Activated CD4-positive, alpha-beta T cell treated with anti-CD3 and anti-CD28 coated beads, Interleukin-2, amount 50 U/mL, for 1 hour (primary cell): ENCODE measurements around the gene MYO7B.

Experiments
- DNase-seq: peaks from one replicate; pipeline ENCODE4 v3.0.0-alpha.2; 2020

Gene MYO7B

DNA sequence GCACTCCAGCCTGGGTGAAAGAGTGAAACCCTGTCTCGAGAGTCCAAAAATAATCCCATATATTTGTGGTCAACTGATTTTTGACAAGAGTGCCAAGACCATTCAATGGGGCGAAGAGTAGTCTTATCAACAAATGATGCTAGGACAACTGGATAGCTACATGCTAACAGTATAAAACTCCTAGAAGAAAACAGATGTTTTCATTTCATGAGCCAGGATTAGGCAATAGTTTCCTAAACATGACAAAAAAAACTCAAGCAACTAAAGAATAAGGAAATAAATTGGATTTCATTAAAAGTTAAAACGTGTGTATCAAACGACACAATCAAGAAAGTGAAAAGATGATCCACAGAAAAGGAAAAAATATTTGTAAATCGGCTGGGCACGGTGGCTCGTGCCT, 133.6 kb downstream of the MYO7B start:
- no peak for DNase-seq

DNA sequence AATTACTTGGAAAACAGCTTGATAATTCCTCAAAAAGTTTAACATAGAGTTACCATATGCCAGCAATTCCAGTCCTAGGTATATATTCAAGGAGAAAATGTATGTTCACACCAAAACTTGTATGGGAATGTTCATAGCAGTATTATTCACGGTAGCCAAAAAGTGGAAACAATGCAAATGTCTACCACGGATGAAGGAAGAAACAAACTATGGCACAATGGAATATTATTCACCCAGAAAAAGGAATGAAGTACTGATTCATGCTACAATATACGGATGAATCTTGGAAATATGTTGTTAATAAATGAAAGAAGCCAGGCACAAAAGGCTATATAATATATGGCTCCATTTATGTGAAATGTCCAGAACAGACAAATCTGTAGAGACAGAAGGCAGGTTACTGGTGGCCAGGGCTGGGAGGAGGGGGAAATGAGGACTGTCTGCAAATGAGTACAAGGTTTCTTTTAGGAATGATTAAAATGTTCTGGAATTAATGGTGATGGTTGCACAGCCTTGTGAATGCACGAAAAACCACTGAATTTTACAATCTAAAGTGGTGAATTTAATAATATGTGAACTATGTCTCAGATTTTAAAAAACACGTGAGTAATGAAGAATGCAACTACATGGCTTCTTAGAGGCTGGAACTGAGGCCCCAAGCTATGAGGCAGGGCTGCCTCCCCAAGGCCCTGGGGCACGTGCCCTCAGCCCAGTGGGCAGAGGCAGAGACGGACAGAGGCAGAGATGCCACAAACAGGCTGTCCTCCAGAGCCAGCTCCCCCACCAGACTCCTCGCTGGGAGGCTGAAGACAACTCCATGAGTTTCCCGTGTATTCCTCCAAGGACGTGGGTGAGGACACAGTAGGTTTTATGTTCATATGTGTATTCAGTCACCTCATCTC, 134.8 kb downstream of the MYO7B start:
- DNase-seq, result no peak

DNA sequence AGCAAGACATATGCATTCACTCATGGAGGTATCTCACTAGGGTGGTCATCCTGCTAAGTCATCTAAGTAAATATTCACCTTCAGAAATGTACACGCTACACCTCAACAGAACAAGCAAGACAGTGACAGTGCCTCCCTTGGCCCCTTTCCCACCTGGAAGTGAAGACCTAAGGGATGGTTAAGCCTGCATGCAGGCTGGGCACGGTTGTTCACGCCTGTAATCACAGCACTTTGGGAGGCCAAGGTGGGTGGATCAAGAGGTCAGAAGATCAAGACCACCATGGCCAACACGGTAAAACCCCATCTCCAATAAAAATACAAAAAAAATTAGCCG, 135.4 kb downstream of the MYO7B start:
- DNase-seq, result no peak

DNA sequence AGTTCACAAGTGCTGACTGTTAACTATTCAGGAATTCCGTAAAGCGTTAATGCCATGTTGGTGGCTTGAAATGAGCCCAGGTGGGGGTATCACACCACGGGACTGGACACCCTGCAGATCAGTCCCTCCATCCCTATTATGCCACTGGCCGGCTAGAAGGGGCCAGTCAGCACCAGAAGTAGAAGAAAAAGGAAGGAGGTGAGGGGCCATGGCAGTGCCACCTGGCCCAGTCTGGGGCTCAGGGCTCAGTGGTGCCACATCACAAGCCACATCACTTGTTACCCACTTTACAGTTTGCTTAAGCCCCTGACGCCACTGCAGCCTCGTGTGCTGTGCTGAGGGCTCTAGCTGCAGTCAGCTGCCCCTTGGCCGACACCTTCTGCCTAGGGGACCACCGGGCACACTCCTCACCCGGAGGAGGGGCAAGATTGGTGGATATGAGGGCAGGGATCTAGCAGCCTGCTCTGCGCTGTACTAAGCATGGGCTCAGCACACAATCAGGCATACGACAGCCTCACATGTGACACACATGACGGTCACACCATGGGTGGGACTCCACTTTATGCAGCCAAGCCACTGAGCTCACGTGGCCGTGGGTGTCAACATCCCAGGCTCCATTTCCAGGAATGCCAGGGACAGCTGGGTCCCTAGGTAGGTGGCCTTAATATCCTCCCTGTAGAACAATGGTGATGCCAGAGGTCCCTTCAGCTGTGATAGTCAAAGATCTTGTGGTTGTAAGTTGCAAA, 136.2 kb downstream of the MYO7B start:
- no peak for DNase-seq

DNA sequence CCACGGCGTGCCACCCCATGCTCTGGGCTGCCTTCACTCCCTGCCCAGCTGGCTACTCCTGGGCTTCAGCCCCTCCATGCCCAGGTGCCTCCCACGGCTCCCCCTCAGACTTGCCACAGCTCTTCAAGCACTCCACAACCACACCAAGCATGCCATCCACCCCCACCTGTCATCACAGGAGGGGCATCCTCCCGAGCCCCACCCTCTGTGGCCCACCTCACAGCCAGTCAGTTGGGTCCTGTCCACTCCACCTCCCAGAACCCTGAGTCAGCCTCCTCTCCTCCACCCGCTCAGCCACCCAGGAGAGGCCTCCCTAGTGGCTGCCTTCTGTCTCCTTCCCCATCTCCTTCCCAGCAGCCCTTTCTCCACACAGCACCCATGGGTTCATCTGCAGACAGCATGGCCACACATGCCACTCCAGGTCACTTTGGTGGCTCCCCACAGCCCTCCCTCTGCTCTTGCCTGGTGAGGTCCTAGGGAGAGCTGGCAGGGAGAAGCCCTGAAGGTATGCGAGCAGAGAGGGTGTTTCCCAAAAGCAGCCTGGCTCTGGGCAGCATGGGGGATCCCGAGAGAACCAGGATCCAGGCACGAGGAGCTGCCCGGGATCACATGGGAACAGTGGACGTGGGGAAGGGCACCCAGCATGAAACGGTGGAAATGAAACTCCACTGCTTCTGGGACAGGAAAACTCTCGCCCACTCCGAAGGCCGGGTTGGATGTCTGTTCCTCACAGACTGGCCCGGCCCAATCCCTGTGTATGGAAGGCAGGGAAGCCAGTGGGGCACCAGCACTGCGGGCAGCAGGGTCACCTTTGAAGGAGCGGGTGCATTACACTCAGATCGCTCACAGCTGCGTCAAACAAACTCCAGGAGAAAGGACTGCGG, 137.1 kb downstream of the MYO7B start:
- DNase-seq, result no peak

DNA sequence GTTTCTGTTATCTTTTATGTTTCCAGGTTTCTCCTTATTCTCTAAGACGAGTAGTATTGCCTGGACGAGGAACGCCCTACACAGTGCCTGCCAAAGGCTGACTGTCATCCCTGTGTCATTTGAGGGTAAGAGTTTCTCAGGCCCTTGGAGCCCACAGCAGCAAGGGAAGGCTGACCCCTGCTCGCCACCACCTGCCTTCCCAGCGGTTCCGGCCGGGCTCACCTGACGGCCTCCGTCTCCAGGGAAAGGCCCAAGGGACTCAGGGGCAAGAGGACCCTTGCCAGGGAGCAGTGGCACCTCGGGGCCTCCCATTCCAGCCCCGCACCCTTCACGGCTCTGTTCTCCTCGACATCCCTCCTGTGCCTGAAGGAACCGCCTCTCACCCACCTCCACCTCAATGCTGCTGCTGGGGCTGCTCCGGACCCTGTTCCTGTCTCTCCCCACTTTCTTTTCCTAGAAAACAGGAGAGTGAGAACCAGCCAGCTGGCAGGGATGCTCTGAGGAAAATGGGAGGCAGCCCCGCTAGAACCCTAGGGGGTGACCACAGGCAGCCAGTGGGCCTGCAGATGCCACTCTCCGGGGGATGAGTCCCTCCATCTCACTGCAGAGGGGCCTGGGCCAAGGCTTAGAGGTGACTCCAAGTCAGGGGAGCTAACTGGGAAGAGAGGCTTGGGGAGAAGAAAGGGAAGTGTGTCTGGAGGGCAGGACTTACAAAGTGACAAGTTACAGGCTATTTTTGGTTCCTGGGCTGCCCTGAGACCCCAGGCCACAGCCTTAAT, 138.0 kb downstream of the MYO7B start:
- no peak for DNase-seq

DNA sequence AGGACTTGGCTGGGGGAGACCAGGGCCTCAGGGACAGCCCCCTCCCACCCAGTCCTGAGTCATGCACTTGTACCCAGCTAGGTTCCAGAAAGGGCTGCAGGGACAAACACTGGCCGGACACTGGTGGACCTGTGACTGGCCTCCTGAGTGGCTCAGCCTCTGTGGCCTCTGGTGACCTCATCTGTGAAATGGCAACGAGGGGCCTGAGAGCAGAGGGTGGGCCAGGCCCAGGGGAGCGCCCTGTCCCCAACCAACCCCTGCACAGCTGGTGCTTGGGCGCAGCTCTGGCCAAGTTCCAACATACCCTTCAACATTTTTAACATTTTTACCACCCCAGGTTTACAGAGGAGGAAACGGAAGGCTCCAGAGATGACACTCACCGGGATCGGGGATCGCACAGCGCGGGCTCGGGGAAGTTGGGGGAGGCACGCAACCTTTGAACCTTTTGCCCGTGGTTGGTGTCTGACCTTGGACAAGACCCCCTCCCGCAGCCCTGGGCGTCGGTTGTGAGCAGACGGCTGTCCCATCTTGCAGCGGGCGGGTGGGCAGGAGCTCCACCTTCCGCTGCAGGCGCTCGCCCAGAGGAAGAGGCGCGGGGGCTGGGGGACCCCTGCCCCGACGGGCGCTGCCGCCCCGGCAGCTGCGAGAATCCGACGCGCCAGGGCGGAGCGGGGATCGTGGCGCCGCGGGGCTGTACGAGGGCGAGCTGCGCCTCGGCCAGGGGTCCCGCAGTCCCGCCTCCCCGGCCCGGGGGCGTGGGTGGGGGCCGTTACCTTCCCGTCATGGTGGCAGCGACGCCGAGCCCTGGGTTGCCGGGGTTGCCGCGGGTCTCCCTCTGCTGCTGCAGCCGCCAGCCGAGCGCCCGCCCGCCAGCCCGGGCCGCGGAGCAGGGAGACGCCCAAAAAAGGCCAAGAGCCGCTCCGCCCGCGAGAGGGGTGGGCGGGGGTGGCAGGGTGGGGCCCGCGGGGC, 139.0 kb downstream of the MYO7B start:
- DNase-seq, result no peak

DNA sequence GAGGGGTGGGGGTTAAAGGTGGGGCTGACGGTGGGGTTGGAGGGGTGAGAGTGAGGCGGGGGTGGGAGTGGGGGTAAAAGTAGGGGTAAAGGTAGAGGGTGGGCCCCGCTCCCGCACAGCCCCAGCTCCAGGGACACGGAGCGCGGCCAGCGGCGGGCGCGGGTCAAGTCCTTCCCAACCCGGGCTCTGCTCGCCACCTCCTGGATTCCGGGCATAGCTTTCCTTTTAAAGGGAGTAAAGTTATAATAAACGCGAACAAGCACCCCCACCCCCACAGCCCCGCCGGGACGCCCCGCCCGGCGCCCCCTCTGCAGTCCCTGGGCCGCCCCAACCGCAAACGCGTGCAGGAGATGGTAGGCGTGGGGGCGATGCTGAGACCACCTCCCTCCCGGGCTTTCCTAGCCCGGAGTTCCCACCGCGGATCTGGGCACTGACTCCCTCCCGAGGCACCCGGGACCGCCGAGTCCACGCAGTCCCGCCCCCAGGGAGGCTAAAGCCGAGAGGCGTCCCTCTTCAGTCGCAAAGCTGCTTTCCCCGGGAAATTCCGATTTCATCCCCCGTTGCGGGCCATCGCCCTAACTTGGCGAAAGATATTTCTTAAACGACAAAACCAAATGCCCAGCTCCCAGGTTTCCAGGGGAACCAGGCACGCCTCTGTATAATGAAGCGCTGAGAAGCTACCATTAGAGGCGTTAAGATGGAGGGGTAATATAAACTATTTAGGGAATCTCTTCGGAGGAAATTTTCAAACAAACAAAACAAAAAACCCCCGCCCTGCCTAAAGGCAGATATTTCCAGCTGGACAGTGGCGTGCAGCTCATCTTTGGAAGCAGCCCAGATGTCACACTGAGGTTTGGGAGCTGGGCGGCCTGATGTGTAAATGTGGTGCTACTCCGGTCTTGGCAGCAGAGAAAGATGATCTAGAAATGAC, 140.1 kb downstream of the MYO7B start, which contains the start of gene LIMS2:
TSS of gene LIMS2 (minus strand) at position 200 of the 931 bp plus-strand sequence. CDS start 506 bp downstream, outside the sequence.
- no peak for DNase-seq

DNA sequence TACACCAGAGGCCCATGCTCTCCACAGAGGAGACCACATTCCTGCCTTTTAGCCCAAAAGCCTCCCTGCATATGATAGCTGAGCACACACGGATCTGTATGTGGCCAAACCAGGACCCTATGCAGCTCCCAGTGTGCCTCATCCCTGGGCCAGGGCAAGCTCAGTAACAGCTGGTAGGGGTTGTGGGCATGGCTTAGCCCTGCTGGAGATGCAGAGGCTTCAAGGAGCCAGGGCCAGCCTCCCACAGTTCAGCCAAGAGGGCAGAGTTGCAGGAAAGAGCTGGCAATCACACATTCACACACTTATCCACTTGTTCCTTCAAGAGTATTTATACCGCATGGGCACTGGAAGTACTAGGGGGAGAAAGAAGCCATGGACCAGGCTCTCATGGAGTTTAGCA, 141.4 kb downstream of the MYO7B start:
- no peak for DNase-seq

DNA sequence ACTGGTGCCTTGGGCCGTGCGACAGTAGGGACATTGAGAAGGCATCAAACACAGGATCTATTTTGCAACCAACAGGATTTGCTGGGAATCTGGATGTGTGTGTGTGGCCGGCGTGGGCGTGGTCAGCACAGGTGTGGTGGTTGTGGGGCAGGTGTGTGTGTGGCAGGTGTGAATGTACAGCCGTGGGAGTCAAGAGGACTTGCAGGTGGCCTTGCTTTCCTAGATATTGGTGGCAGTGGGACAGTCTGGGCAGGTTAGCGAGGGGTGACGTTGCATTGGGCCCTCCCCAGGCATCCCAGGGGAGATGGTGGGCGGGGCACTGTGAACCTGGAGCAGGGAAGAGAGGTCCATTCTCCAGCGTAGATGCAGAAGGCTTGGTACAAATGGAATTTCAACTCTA, 143.0 kb downstream of the MYO7B start:
- DNase-seq, result no peak

DNA sequence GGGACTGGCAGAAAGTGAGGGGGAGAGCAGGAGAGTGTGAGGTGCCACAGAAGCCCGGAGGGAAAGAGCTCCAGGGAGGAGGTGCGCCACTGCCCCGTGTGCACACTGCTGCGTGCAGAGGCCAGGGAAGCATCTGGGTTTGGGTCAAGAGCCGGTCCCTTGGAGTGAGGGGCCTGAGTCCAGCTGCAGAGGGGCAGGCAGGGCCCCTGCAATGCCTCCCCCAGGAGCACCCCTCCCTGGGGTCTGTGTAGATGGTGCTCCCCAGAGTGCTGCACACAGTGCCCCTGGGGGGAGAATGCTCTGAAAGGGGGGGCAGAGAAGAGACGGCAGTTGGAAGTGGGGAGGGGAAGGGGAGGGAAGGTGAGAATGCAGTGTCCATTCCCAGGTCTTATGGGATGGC, 143.5 kb downstream of the MYO7B start:
- no peak for DNase-seq

DNA sequence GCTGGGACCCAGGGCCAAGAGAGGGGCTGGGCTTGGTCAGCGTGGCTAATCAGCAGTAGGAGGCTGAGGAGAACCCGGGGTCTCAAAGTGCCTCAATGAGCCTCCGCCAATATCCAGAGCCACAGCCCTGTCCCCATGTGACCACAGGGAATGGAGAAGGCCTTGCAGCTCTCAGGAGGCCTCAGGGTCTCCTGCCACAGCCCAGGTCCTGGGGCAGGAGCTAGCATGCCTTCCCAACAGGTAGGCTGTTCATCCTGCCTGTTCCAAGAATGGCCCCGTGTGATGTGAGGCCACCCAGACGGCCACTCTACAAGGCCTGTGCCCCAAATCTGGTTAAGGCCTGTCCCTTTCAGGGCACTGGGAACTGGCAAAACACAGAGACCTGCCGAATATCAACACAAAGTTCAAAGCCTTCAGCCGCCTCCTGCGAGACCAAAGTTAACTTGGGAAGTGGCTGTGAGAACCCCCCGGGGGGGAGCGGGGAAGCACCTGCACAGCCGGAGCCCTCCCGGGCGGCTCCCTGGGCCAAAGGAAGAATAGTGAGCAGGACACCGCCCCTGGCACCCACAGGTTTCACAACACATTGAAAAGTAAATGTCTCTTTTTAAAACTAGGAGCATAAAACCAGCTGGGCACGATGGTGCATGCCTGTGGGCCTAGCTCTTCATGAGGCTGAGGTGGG, 144.3 kb downstream of the MYO7B start:
- DNase-seq, result no peak

DNA sequence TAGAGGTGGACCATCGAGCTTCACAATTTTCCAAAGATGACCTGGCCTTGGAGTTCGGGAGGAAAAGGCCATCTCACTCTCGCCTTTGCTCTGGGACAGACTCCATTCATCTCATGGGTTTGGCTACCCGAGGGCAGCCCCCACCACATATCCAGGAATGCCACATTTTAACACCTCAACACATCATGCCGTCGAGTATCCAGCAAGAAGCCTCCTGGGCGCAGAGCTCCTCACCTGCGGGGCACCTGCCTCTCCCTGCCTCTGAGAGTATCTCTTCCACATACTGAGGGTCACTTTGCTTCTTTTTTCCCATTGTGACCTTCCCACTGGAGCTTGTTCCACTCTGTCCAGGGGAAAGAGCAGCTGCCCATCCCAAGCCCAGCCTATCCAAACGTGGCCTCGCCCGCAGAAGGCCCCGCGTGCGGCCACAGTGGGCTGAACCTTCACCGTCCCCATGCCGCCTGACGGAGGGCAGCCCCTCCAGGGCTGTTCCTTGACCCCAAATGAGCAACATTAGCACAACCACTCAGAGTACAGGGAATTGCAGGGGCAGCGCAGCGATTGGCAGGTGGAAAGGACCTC, 145.3 kb downstream of the MYO7B start:
- DNase-seq, result no peak

DNA sequence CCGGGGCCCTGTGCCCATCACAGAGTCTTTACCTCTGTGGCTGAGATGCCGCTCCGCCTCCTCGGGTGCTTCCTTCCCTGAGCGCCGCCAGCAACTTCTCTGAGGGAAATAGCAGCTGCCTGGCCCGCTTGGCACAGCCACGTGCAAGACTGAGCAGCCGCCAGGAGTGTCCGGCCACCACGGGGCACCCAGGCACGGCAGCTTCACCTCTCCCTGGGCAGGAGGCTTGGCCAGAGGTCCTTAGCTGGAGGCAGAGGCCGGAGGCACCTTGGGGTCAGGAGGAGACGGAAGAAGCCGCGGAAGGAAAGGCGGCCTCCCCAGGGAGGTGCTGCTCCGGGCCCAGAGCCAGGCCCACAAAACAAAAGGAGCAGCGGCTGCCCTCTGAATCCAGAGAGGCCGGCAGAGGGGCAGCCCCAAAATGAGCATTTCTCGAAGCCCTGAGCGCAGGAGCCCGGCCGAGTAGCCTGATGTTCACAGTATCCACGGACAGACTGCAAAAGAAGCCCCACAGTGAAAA, 145.9 kb downstream of the MYO7B start:
- no peak for DNase-seq

DNA sequence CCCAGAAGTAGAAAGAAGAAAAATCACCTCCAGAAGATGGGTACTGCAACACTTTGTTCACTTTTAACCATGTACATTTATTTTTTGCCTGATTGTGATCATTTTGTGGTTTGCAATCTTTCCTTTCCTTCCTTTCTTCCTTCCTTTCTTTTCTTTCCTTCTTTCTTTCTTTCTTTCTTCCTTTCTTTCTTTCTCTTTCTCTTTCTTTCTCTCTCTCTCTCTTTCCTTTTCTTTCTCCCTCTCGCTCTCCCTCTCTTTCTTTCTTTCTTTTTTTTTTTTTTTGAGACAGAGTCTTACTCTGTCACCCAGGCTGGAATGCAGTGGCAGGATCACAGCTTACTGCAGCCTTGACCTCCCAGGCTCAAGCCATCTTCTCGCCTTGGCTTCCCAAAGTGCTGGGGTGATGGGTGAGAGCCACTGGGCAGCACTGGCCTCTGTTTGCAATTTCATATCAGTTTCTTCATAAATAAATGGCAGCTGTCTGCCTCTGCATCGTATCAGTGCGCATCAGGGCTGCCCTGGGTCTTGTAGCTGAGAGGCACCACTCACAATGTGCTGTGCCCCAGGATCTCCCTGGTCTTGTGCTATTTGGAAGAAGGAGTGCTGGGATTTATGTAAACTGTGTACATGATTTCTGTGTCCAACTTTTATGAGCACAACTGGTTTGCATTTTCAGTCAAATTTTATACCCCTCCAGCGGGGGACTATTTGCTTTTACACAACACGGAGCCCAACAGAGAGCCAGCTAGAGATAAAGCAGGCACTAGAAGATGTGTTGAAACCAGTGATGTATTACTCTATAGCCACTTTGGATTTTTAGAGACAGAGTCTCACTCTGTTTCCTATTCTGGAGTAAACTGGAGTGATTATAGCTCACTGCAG, 146.7 kb downstream of the MYO7B start:
- no peak for DNase-seq

DNA sequence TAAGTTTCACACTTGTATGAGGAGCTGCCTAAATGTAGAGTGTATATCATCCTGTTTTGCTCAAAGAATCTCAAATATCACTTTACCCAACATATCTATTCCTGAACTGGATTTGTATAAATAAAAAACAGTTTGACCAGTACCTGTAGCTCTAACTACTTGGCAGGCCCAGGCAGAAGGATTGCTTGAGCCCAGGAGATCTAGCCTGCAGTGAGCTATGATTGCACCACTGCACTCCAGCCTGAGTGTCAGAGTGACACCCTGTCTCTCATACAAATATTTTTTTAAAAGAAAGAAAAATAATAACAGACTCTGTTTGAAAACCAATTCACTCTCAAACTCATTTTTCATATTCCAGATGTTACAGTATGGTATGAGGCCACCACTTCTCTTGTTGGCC, 147.6 kb downstream of the MYO7B start:
- DNase-seq, result no peak

DNA sequence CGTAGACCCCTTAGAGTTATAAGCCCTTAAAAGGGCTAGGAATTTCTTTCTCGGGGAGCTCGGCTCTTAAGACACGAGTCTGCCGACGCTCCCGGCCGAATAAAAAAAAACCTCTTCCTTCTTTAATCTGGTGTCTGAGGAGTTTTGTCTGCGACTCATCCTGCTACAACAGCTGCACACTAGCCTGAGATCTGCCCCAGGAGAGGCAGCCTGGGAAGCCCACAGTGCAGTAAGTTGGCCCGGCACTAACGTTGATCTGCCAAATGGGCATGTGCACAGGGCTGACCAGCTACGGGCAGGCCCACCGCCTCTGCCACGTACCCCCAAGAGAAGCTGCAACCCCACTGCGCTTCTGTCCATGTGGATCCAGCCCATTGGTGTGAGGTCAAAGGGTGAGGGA, 148.3 kb downstream of the MYO7B start:
- no peak for DNase-seq
